Esophagus squamous epithelium (tissue), 5 donors: ENCODE data around the gene SOWAHB. TPM values are rescaled to one million over a fixed set of nuclear protein-coding genes. Genes with fewer than 3 reads are reported as not detected.

Experiments
- DNase-seq: peaks from one replicate; lab custom pipeline; 2025; lab: John Stamatoyannopoulos, UW
- H3K27ac ChIP-seq, 4 donors: fragments of 200-600 bp; sonication (generic); one replicate each; pipeline ENCODE4 v1.5.1; 2016 to 2019; ENCODE audit warnings: mild to moderate bottlenecking in 1 of 4
- H3K27me3 ChIP-seq, 4 donors: fragments of 200-600 bp; sonication (generic); 1 replicate in 3 of 4; 2 replicates in 1 of 4; pipeline versions ENCODE4 v1.5.1 to v1.6.0; 2017 to 2021; ENCODE audit warnings: antibody characterized with exemption in 1 of 4
- H3K36me3 ChIP-seq, 3 donors: fragments of 200-600 bp; sonication (generic); one replicate each; pipeline ENCODE4 v1.5.1; 2016 to 2019
- H3K4me1 ChIP-seq, 3 donors: fragments of 200-600 bp; sonication (generic); one replicate each; pipeline ENCODE4 v1.5.1; 2017 to 2019
- H3K4me3 ChIP-seq, 4 donors: fragments of 200-600 bp; sonication (generic); 1 replicate in 3 of 4; 2 replicates in 1 of 4; pipeline ENCODE4 v1.5.1; 2016 to 2019; ENCODE audit warnings: mild to moderate bottlenecking in 2 of 4, moderate library complexity in 1 of 4
- H3K9me3 ChIP-seq, 3 donors: fragments of 200-600 bp; sonication (generic); one replicate each; pipeline ENCODE4 v1.5.1; 2016 to 2019
- POLR2A ChIP-seq, 4 donors: fragments of 450-650 bp; IDR thresholded peaks; one replicate each; pipeline ENCODE4 v1.6.1; 2017; ENCODE audit warnings: antibody characterized with exemption in 4 of 4, mild to moderate bottlenecking in 4 of 4, moderate library complexity in 3 of 4
- WGBS, 2 donors: methylation state at CpG; one replicate each; pipeline ENCODE4 v1.1.5; 2018; 5-methylcytosine and 5-hydroxymethylcytosine counted together
- intact Hi-C: fragments of 100-400 bp; cut with DNase I; formaldehyde crosslinking; loops from one replicate; pipeline ENCODE4 v1.15.0; 2022
- total RNA-seq, 4 donors: library from RNA; depleted of rRNA; stranded (reverse); fragments of >200 nt; gene quantifications; one replicate each; pipeline ENCODE4 v1.1.0, GENCODE V29; 2016
- TF ChIP-seq, protein P1 (sequence below), 6 experiments: fragments of 450-650 bp in 4 of 6; fragments of 200-600 bp in 2 of 6; sonication (generic) in 2 of 6; IDR thresholded peaks; one replicate each; pipeline ENCODE4 v1.5.1; 2016 to 2019; ENCODE audit warnings: antibody characterized with exemption in 6 of 6, mild to moderate bottlenecking in 4 of 6, moderate library complexity in 4 of 6
- donor health status: DM: yes; HTN: yes; CAD: no.

The SOWAHB gene
- total RNA-seq, 4 donors from 2014 or later: 6.5 to 29.0 (median 19.0) TPM

DNA sequence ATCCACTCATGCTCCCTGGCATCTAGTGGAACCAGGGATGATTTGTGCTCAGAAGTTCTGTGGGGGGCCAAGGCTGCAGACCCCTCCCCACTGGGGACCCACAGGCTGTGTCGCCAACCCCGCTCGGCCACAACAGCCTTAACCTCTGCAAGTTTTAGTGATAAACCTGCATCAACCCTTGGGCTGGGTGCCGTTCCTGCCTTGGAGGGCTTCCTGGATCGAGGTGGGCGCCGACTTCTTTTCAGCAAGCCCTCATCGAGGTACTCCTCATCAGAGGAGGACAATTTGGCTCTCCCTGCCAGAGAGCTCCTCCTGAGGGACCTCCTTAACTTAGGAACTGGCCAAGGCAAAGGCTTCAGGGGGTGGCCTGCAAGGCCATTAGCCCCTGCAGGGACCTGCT lies 1.9 kb downstream of the SOWAHB start:
- TF ChIP-seq, protein P1, sequence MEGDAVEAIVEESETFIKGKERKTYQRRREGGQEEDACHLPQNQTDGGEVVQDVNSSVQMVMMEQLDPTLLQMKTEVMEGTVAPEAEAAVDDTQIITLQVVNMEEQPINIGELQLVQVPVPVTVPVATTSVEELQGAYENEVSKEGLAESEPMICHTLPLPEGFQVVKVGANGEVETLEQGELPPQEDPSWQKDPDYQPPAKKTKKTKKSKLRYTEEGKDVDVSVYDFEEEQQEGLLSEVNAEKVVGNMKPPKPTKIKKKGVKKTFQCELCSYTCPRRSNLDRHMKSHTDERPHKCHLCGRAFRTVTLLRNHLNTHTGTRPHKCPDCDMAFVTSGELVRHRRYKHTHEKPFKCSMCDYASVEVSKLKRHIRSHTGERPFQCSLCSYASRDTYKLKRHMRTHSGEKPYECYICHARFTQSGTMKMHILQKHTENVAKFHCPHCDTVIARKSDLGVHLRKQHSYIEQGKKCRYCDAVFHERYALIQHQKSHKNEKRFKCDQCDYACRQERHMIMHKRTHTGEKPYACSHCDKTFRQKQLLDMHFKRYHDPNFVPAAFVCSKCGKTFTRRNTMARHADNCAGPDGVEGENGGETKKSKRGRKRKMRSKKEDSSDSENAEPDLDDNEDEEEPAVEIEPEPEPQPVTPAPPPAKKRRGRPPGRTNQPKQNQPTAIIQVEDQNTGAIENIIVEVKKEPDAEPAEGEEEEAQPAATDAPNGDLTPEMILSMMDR (IDR thresholded peaks at IDR 0.05): no peak
- no peak for TF ChIP-seq POLR2A (IDR thresholded peaks at IDR 0.05)
- Histone ChIP-seq H3K9me3 (no peaks in the 10 kb centered on the region), H3K36me3 (no peaks in the 10 kb centered on the region), H3K27ac (no peak overlapping the region), H3K27me3 (peaks cover 0 to 54% (median 0%) of the 10 kb centered on the region in 4 donors), H3K4me1 (peaks cover 7 to 53% (median 10%) of the 10 kb centered on the region in 3 donors), H3K4me3 (peak overlapping the region in 3 of 4 donors; percentile 63 to 76 (median 70))
- intact Hi-C loops: no loop called here
- no CpG with 5 or more reads among the region's 8 CpGs for WGBS, 2 donors
- DNase-seq: no peak

DNA sequence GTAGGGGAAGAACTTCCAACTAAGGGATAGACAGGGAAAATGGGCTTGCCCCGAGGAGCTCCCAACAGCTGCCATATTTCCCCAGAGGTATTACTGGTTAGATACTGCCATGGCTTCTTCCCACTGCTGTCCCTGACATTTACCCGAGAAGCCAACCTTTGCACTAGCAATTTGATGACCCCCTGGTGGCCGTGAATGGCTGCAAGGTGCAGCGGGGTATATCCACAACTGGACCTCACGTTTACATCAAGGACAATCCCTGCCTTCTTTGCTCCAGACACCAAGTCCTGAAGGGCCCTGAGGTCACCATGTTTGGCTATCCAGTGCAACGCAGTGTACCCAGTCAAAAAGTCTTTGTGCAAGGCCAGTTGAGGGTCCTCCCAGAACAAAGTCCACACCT lies 2.3 kb downstream of the SOWAHB start:
- H3K27me3 ChIP-seq: peaks cover 0 to 54% (median 0%) of the 10 kb centered on the region in 4 donors
- WGBS, 2 donors: 92 to 93% methylated on average over 3 to 6 of the region's 6 CpGs

DNA sequence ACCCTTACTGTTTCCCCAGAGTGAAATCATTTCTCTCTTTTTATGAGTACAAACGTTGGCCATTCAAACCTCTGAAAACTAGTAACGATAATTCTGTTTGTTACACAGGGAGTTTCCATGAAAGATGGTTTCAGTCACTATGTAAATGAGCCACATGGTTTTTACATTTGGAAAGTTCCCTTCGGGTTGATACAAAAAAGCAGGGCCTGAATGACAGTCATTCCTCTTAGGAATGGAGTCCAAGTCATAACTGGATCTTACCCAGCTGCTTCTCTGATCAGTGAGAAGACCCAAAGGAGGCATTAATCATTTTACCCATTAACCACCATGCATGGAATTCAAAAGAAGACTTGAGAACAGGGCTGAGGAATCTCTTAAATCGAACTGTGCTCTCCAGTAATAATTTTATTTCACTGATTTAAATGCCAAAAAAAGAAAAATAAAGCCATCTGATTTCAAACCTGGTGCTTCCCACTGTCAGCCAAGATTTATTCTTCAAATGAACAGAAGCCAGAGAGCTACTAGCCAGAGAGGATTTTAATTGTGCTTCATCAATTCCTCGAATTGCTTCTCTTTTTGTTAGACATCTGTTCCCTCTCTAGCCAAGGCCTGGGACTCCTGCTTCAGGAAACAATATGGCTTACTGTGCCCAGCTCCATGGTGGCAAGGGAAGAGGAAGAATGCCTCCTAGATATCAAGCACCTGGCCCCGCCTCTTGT lies 3.2 kb downstream of the SOWAHB start:
- TF ChIP-seq, protein P1 (IDR thresholded peaks at IDR 0.05): no peak
- no peak for TF ChIP-seq POLR2A (IDR thresholded peaks at IDR 0.05)
- no peaks in the 10 kb centered on the region for H3K9me3 ChIP-seq
- intact Hi-C loops: no loop called here
- H3K27me3 ChIP-seq: peaks cover 0 to 47% (median 0%) of the 10 kb centered on the region in 4 donors
- H3K4me1 ChIP-seq: peaks cover 7 to 50% (median 10%) of the 10 kb centered on the region in 3 donors
- WGBS, 2 donors: 65 to 72% methylated on average over 6 of the region's 6 CpGs
- no peak for DNase-seq
- no peak overlapping the region for H3K27ac ChIP-seq
- no peaks in the 10 kb centered on the region for H3K36me3 ChIP-seq
- no peak overlapping the region for H3K4me3 ChIP-seq

More for the DNA sequence above, 2.3 kb downstream of the SOWAHB start:
- intact Hi-C loops: no loop called here
- Histone ChIP-seq H3K4me3 (no peak overlapping the region), H3K36me3 (no peaks in the 10 kb centered on the region), H3K27ac (no peak overlapping the region), H3K9me3 (no peaks in the 10 kb centered on the region), H3K4me1 (peaks cover 7 to 53% (median 10%) of the 10 kb centered on the region in 3 donors)
- TF ChIP-seq, protein P1 (IDR thresholded peaks at IDR 0.05): no peak
- TF ChIP-seq POLR2A (IDR thresholded peaks at IDR 0.05): no peak
- DNase-seq: no peak

DNA sequence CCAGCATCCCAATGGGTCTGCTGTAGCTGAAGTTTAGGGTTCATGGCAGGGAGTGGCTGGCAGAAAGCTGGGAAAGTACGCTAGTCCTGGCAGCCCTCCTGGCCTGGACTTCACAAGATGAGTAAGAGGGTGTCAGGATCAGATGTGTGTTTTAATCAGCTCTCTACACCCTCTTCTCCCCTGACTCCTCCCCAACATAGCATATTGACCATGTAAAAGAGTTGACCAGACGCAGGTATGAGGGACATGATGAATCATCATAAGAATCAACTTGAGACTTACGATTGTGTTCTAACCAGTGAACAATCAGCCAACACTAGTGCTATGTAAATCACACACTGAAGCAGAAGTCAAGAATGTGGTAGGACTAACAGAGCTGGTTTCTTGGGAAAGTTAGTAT lies 5.3 kb downstream of the SOWAHB start:
- Histone ChIP-seq H3K27ac (peak overlapping the region; percentile 19 to 64 (median 50)), H3K4me3 (no peak overlapping the region), H3K4me1 (peaks cover 7 to 29% (median 10%) of the 10 kb centered on the region in 3 donors), H3K9me3 (no peaks in the 10 kb centered on the region), H3K27me3 (peaks cover 0 to 28% (median 0%) of the 10 kb centered on the region in 4 donors), H3K36me3 (no peaks in the 10 kb centered on the region)
- TF ChIP-seq POLR2A (IDR thresholded peaks at IDR 0.05): no peak
- TF ChIP-seq, protein P1 (IDR thresholded peaks at IDR 0.05): no peak
- 34 to 46% methylated on average over 3 of the region's 3 CpGs for WGBS, 2 donors
- intact Hi-C loops: no loop called here
- no peak for DNase-seq

DNA sequence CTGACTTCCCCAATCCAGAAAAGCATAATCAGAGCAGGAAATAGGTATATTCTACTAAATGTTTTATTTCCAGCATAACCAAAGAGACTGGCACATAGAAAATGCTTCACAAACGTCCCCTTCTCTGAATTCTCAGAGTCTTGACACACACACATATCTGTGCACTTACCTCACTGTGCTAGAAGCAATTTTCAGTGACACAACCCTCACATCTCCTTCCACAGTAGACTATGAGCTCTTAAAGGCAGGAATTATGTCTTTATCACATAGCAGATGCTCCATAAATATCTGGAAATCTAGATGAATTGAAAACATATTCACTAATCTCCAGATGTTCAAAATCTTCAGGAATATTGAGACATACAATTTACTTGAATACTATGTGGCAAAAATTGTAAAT lies 5.9 kb downstream of the SOWAHB start:
- no peak overlapping the region for H3K4me3 ChIP-seq
- TF ChIP-seq, protein P1 (IDR thresholded peaks at IDR 0.05): no peak
- no peak for TF ChIP-seq POLR2A (IDR thresholded peaks at IDR 0.05)
- peaks cover 4 to 26% (median 7%) of the 10 kb centered on the region in 3 donors for H3K4me1 ChIP-seq
- DNase-seq: no peak
- peak overlapping the region in 3 of 4 donors; percentile 19 to 63 (median 62) for H3K27ac ChIP-seq
- H3K9me3 ChIP-seq: no peaks in the 10 kb centered on the region
- WGBS, 2 donors: 32 to 43% methylated on average over 1 of the region's 1 CpG
- no peaks in the 10 kb centered on the region for H3K36me3 ChIP-seq
- peaks cover 0 to 22% (median 0%) of the 10 kb centered on the region in 4 donors for H3K27me3 ChIP-seq
- intact Hi-C loops: no loop called here
